WTC11 (cell line): ENCODE data around the gene PADI6. TPM values are rescaled to one million over a fixed set of nuclear protein-coding genes. Genes with fewer than 3 reads are reported as not detected.

ENCODE experiments used
- ATAC-seq: fragments of 200-7000 bp; cut with Tn5 transposase; 2 replicates; pipeline ENCODE4 v1.10.0; 2021; ENCODE audit warnings: mild to moderate bottlenecking, moderate library complexity
- CTCF ChIA-PET: fragments of 300-600 bp; sonication (Branson Sonifier 250); formaldehyde crosslinking; loops from one replicate; lab custom pipeline; 2021; ENCODE audit warnings: antibody characterized with exemption; lab: Charles Lee
- POLR2A ChIA-PET: fragments of 350-600 bp; sonication (Branson Sonifier 250); formaldehyde crosslinking; loops from one replicate; lab custom pipeline; 2021; ENCODE audit warnings: antibody characterized with exemption; lab: Charles Lee
- DNase-seq: peaks from one replicate; pipeline ENCODE4 v3.0.0; 2021; ENCODE audit warnings: low spot score
- H3K27ac Mint-ChIP-seq: 2 replicates; pipeline ENCODE4 v1.8.0; 2021; ENCODE audit warnings: mixed read lengths
- H3K27me3 Mint-ChIP-seq: 2 replicates; pipeline ENCODE4 v1.8.0; 2021; ENCODE audit warnings: low read depth, mild to moderate bottlenecking, moderate library complexity, mixed read lengths
- H3K36me3 Mint-ChIP-seq: 2 replicates; pipeline ENCODE4 v1.8.0; 2021; ENCODE audit warnings: mixed read lengths
- H3K4me1 Mint-ChIP-seq: 2 replicates; pipeline ENCODE4 v1.8.0; 2022; ENCODE audit warnings: mixed read lengths
- H3K4me3 Mint-ChIP-seq: 2 replicates; pipeline ENCODE4 v1.8.0; 2021; ENCODE audit warnings: mild to moderate bottlenecking, moderate library complexity, mixed read lengths
- H3K9me3 Mint-ChIP-seq: 2 replicates; pipeline ENCODE4 v1.8.0; 2021; ENCODE audit warnings: mixed read lengths
- ATF1 ChIP-seq: sonication (generic); formaldehyde crosslinking; IDR thresholded peaks from 2 replicates; pipeline ENCODE4 v1.8.1; 2023; ENCODE audit warnings: mild to moderate bottlenecking, moderate library complexity, missing genetic modification reagents
- CREB1 ChIP-seq: sonication (generic); formaldehyde crosslinking; IDR thresholded peaks from 2 replicates; pipeline ENCODE4 v1.8.0; 2023; ENCODE audit warnings: mild to moderate bottlenecking, missing genetic modification reagents
- EMX1 ChIP-seq: fragments of 250-450 bp; sonication (Bioruptor Pico); IDR thresholded peaks from 2 replicates; pipeline ENCODE4 v1.8.0; 2021; ENCODE audit warnings: mild to moderate bottlenecking
- IRF2 ChIP-seq: sonication (generic); formaldehyde crosslinking; IDR thresholded peaks from 2 replicates; pipeline ENCODE4 v1.8.0; 2022; ENCODE audit warnings: low read depth, missing genetic modification reagents, borderline replicate concordance
- JAZF1 ChIP-seq: fragments of 250-450 bp; sonication (Bioruptor Pico); IDR thresholded peaks from 2 replicates; pipeline ENCODE4 v1.9.0; 2021; ENCODE audit warnings: moderate library complexity, mild to moderate bottlenecking, inconsistent platforms
- MYBL2 ChIP-seq: sonication (generic); formaldehyde crosslinking; IDR thresholded peaks from 2 replicates; pipeline ENCODE4 v1.8.1; 2023; ENCODE audit warnings: mild to moderate bottlenecking, moderate library complexity, missing genetic modification reagents
- OVOL2 ChIP-seq: fragments of 250-450 bp; sonication (Bioruptor Pico); IDR thresholded peaks from 2 replicates; pipeline ENCODE4 v1.9.0; 2021; ENCODE audit warnings: mild to moderate bottlenecking, borderline replicate concordance
- PRRX2 ChIP-seq: fragments of 250-450 bp; sonication (Bioruptor Pico); IDR thresholded peaks from 2 replicates; pipeline ENCODE4 v1.8.0; 2021; ENCODE audit warnings: mild to moderate bottlenecking
- ZBTB21 ChIP-seq: sonication (generic); formaldehyde crosslinking; IDR thresholded peaks from 2 replicates; pipeline ENCODE4 v1.8.1; 2023; ENCODE audit warnings: mild to moderate bottlenecking, missing genetic modification reagents, borderline replicate concordance
- ZNF138 ChIP-seq: sonication (generic); formaldehyde crosslinking; conservative IDR thresholded peaks from 2 replicates; pipeline ENCODE4 v1.8.1; 2022; ENCODE audit warnings: mild to moderate bottlenecking, moderate library complexity, missing genetic modification reagents
- ZNF263 ChIP-seq: sonication (generic); formaldehyde crosslinking; IDR thresholded peaks from 2 replicates; pipeline ENCODE4 v1.8.1; 2022; ENCODE audit warnings: low read depth, mild to moderate bottlenecking, moderate library complexity, missing genetic modification reagents
- total RNA-seq: library from RNA; stranded (reverse); gene quantifications from 3 replicates; pipeline ENCODE4 v1.2.3, GENCODE V29; 2021
- TF ChIP-seq, protein P1 (sequence below): sonication (generic); formaldehyde crosslinking; IDR thresholded peaks from 2 replicates; pipeline ENCODE4 v1.8.0; 2022; ENCODE audit warnings: mild to moderate bottlenecking, missing genetic modification reagents
- TF ChIP-seq, protein P2 (sequence below): sonication (generic); formaldehyde crosslinking; IDR thresholded peaks from 2 replicates; pipeline ENCODE4 v1.8.1; 2023; ENCODE audit warnings: mild to moderate bottlenecking, missing genetic modification reagents, moderate library complexity
- TF ChIP-seq, protein P3 (sequence below): fragments of 250-450 bp; sonication (Bioruptor Pico); IDR thresholded peaks from 2 replicates; pipeline ENCODE4 v1.8.0; 2021; ENCODE audit warnings: mild to moderate bottlenecking
- TF ChIP-seq, protein P4 (sequence below): sonication (generic); formaldehyde crosslinking; IDR thresholded peaks from 2 replicates; pipeline ENCODE4 v1.8.1; 2023; ENCODE audit warnings: mild to moderate bottlenecking, missing genetic modification reagents, moderate library complexity
- TF ChIP-seq, protein P5 (sequence below): sonication (generic); formaldehyde crosslinking; IDR thresholded peaks from 2 replicates; pipeline ENCODE4 v1.8.0; 2022; ENCODE audit warnings: mild to moderate bottlenecking, missing genetic modification reagents

PADI6 gene
- total RNA-seq, 1 experiment from 2014 or later = not detected

DNA sequence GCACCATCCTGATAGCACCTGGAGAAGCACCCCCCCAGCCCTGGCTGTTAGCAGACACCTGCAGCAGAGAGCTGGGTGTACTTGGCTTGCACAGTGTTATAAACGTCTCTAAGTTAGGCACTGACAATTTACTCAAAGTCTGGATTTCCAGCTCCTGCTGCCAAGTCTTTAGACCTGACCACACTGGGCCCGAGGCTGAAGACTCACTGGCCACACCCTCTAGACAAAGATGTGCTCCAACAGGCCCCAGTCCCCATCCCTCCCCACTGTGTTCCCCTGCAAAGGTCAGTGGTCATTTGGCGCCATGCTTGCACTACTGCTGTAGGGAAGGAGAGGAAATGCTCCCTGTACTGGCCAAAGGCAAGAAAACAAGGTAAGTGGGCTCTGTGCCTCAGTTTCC lies 31.1 kb downstream of the PADI6 start (continued):
- TF ChIP-seq, protein P1, sequence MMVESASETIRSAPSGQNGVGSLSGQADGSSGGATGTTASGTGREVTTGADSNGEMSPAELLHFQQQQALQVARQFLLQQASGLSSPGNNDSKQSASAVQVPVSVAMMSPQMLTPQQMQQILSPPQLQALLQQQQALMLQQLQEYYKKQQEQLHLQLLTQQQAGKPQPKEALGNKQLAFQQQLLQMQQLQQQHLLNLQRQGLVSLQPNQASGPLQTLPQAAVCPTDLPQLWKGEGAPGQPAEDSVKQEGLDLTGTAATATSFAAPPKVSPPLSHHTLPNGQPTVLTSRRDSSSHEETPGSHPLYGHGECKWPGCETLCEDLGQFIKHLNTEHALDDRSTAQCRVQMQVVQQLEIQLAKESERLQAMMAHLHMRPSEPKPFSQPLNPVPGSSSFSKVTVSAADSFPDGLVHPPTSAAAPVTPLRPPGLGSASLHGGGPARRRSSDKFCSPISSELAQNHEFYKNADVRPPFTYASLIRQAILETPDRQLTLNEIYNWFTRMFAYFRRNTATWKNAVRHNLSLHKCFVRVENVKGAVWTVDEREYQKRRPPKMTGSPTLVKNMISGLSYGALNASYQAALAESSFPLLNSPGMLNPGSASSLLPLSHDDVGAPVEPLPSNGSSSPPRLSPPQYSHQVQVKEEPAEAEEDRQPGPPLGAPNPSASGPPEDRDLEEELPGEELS (CRISPR knock-in tag) = no peak
- TF ChIP-seq, all 79 proteins: peak for 0

DNA sequence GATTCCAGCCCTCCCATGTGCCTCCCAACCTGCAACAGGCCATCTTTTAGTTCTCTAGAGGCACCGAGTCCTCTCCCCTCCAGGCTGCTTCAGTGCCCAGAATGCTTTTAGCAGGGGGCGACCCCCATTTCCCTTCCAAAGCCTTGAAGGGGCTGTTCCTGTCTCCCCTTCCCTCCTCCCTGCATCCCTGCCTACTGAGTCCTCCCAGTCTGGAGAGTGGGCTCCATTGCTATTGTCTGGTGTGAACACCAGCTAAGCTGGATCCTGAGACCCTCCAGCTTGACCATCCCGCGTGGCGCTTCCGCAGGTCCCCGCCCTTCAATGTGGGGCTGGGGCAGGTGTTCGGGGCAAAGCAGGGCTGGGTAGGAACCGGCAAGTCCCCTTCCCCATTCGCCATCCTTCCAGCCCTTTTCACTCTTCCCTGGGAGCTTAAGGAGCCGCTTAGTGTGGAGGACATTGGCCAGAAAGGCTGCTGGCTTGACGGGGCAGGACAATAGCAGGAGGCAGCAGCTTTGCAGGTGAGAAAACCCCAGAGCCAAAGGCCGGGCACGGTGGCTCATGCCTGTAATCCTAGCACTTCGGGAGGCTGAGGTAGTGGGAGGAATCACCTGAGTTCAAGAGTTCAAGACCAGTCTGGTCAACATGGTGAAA lies 32.2 kb downstream of the PADI6 start:
- Mint-ChIP-seq H3K9me3 (no peaks in the 10 kb centered on the region), H3K27ac (peak overlapping the region; percentile 81), H3K4me1 (peaks cover 45% of the 10 kb centered on the region), H3K4me3 (no peak overlapping the region), H3K27me3 (no peaks in the 10 kb centered on the region), H3K36me3 (peaks cover 22% of the 10 kb centered on the region)
- ChIA-PET POLR2A (no interaction called here), CTCF (interaction anchor here (0.6 to 2.6 kb wide), 5 partner anchors 48 to 344 kb away, joined by 3 to 10 read pairs (median 3); no protein-coding TSS in a partner anchor)
- ATAC-seq = no peak; the same call in 1 of the 2 replicates
- TF ChIP-seq EMX1 (CRISPR knock-in tag) = 0 out of 2 replicates have a peak, but pooled peaks have one; percentile 30
- 0 out of 2 replicates have a peak, but pooled peaks have one; percentile 56 for TF ChIP-seq ATF1 (CRISPR knock-in tag)
- no peak for TF ChIP-seq JAZF1 (CRISPR knock-in tag)
- TF ChIP-seq ZNF263 (CRISPR knock-in tag) = peak; percentile 79
- TF ChIP-seq MYBL2 (CRISPR knock-in tag) = no peak
- TF ChIP-seq IRF2 (CRISPR knock-in tag) = no peak
- DNase-seq = no peak

DNA sequence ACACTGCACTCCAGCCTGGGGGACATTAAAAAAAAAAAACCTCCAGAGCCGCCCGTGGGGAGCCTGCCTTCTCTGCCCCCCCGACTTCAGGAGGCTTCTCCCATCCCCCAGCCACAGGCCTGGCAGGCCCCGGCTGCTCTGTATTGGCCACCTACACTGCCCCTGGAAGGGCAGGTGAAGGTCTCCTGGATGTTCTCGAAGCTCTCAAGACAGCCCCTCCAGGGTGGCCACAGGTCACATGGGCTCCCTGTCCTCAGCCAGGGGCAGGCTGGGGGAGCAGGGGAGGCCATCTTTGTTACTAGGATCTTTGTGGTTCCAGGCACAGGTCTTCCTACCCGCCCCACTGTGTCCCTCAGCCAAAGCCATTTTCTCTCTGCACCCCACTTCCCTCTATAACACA lies 32.8 kb downstream of the PADI6 start:
- ATAC-seq = peak; percentile 6
- no peak overlapping the region for H3K4me3 Mint-ChIP-seq

More for the DNA sequence above, 32.8 kb downstream of the PADI6 start:
- ChIA-PET POLR2A (no interaction called here), CTCF (interaction anchor here (0.7 to 2.6 kb wide), 8 partner anchors 8 to 345 kb away, joined by 3 to 10 read pairs (median 4); no protein-coding TSS in a partner anchor)
- TF ChIP-seq, protein P2, sequence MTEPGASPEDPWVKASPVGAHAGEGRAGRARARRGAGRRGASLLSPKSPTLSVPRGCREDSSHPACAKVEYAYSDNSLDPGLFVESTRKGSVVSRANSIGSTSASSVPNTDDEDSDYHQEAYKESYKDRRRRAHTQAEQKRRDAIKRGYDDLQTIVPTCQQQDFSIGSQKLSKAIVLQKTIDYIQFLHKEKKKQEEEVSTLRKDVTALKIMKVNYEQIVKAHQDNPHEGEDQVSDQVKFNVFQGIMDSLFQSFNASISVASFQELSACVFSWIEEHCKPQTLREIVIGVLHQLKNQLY = no peak
- TF ChIP-seq OVOL2 (CRISPR knock-in tag) (0 out of 2 replicates have a peak, but pooled peaks have one; percentile 21), ZNF138 (CRISPR knock-in tag) (no peak), CREB1 (CRISPR knock-in tag) (0 out of 2 replicates have a peak, but pooled peaks have one; percentile 30), ZBTB21 (no peak), PRRX2 (CRISPR knock-in tag) (peak; percentile 88; the same call in 1 of the 2 replicates)
- TF ChIP-seq, protein P3, sequence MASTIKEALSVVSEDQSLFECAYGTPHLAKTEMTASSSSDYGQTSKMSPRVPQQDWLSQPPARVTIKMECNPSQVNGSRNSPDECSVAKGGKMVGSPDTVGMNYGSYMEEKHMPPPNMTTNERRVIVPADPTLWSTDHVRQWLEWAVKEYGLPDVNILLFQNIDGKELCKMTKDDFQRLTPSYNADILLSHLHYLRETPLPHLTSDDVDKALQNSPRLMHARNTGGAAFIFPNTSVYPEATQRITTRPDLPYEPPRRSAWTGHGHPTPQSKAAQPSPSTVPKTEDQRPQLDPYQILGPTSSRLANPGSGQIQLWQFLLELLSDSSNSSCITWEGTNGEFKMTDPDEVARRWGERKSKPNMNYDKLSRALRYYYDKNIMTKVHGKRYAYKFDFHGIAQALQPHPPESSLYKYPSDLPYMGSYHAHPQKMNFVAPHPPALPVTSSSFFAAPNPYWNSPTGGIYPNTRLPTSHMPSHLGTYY (CRISPR knock-in tag) = peak; percentile 91; the same call in 1 of the 2 replicates
- TF ChIP-seq, protein P4, sequence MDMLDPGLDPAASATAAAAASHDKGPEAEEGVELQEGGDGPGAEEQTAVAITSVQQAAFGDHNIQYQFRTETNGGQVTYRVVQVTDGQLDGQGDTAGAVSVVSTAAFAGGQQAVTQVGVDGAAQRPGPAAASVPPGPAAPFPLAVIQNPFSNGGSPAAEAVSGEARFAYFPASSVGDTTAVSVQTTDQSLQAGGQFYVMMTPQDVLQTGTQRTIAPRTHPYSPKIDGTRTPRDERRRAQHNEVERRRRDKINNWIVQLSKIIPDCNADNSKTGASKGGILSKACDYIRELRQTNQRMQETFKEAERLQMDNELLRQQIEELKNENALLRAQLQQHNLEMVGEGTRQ (CRISPR knock-in tag) = peak; percentile 62
- TF ChIP-seq, protein P5, sequence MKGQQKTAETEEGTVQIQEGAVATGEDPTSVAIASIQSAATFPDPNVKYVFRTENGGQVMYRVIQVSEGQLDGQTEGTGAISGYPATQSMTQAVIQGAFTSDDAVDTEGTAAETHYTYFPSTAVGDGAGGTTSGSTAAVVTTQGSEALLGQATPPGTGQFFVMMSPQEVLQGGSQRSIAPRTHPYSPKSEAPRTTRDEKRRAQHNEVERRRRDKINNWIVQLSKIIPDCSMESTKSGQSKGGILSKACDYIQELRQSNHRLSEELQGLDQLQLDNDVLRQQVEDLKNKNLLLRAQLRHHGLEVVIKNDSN = peak; percentile 44; the same call in 1 of the 2 replicates
- no peaks in the 10 kb centered on the region for H3K9me3 Mint-ChIP-seq
- no peak for DNase-seq
- H3K27ac Mint-ChIP-seq = peak overlapping the region; percentile 74
- peaks cover 29% of the 10 kb centered on the region for H3K36me3 Mint-ChIP-seq
- H3K27me3 Mint-ChIP-seq = no peaks in the 10 kb centered on the region
- peaks cover 49% of the 10 kb centered on the region for H3K4me1 Mint-ChIP-seq
